GM19395 (cell line): ENCODE results near the gene CEP170B.
"Not testable (repeated sequence)": the region's sequence is repeated elsewhere in the genome, so short reads cannot be mapped to it uniquely, and the experiment has no call there.

Source experiments
- ATAC-seq: cut with Tn5 transposase; IDR thresholded peaks from one replicate; pipeline ENCODE4 v1.9.1; 2021; ENCODE audit warnings: mild to moderate bottlenecking, moderate library complexity; ENCODE audit not compliant: unreplicated experiment

The CEP170B gene

DNA sequence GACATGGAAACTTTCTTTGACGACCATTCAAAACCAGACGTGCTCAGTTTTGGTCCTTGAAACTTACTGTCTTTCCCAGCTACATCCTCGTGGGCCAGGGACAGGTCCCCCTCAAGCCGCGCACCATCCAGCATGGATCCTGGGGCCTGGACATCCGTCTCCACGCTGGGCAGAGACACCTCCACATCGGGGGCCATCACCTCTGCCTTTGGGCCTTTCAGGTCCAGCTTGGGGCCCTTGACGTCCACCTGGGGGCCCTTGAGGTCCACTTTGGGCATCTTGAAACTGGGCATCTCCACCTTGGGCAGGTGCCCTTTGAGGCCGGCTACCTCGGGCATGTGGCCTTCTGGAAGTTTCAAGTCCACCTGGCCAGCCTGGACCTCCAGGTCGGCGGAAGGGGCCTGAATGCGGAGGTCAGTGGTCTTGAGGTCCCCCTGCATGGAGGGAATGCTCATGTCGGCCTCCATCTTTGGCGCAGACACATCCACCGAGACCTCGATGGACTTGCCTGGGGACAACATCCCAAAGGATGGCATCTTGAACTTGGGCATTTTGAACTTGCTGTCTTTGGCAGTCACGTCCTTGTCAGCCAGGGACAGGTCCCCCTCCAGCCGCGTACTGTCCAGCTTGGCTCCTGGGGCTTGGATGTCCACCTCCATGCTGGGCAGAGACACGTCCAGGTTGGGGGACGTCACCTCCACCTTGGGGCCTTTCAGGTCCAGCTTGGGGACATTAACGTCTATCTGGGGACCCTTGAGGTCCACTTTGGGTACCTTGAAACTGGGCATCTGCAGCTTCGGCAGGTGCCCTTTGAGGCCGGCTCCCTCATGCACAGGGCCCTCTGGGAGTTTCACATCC lies 76.7 kb downstream of the CEP170B start:
- ATAC-seq: no peak

DNA sequence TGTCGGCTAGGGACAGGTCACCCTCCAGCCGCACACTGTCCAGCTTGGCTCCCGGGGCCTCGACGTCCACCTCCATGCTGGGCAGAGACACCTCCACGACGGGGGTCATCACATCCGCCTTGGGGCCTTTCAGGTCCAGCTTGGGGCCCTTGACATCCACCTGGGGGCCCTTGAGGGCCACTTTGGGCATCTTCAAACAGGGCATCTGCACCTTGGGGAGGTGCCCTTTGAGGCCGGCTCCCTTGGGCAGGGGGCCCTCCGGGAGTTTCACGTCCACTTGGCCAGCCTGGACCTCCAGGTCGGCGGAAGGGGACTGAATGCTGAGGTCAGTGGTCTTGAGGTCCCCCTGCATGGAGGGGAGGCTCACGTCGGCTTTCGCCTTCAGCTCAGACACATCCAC lies 77.5 kb downstream of the CEP170B start:
- ATAC-seq: no peak

DNA sequence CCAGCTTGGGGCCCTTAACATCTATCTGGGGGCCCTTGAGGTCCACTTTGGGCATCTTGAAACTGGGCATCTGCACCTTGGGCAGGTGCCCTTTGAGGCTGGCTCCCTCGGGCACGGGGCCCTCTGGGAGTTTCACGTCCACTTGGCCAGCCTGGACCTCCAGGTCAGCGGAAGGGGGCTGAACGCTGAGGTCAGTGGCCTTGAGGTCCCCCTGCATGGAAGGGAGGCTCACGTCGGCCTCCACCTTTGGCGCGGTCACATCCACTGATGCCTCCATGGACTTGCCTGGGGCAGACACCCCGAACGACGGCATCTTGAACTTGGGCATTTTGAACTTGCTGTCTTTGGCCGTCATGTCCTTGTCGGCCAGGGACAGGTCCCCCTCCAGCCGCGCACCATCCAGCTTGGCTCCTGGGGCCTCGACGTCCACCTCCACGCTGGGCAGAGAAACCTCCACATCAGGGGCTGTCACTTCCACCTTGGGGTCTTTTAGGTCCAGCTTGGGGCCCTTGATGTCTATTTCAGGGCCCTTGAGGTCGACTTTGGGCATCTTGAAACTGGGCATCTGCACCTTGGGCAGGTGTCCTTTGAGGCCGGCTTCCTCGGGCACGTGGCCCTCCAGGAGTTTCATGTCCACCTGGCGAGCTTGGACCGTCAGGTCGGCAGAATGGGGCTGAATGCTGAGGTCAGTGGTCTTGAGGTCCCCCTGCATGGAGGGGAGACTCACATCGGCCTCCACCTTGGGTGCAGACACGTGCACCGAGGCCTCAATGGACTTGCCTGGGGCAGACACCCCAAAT lies 78.3 kb downstream of the CEP170B start:
- ATAC-seq: not testable (repeated sequence)

GRCh38 chr14:104944016-104944308 lies 78.9 kb downstream of the CEP170B start:
- ATAC-seq: not testable (repeated sequence)

- not testable (repeated sequence) for ATAC-seq
These were observed 79.6 kb downstream of the CEP170B start for GRCh38 chr14:104944436-104945205.

DNA sequence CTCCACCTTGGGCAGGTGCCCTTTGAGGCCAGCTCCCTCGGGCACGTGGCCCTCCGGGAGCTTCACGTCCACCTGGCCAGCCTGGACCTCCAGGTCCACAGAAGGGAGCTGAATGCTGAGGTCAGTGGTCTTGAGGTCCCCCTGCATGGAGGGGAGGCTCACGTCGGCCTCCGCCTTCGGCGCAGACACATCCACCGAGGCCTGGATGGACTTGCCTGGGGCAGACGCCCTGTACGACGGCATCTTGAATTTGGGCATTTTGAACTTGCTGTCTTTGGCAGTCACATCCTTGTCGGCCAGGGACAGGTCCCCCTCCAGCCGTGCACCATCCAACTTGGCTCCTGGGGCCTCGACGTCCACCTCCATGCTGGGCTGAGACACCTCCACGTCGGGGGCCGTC lies 80.2 kb downstream of the CEP170B start:
- not testable (repeated sequence) for ATAC-seq
